HEK293 (cell line): ENCODE data around the gene STX10.
A peak's percentile ranks its signal among the peaks of the same experiment; 100 is the strongest.

Source experiments
- CTCF ChIP-seq: fragments of 450-650 bp; formaldehyde crosslinking; IDR thresholded peaks from 2 replicates; pipeline ENCODE4 v1.5.1; 2016; ENCODE audit warnings: missing biosample characterization, missing genetic modification characterization
- INSM2 ChIP-seq: fragments of 450-650 bp; formaldehyde crosslinking; IDR thresholded peaks from 2 replicates; pipeline ENCODE4 v1.5.1; 2016; ENCODE audit warnings: missing biosample characterization, missing genetic modification characterization
- PRDM4 ChIP-seq: fragments of 450-650 bp; formaldehyde crosslinking; IDR thresholded peaks from 2 replicates; pipeline ENCODE4 v1.5.1; 2017; ENCODE audit warnings: missing biosample characterization, missing genetic modification characterization
- RBAK ChIP-seq: fragments of 450-650 bp; formaldehyde crosslinking; IDR thresholded peaks from 2 replicates; pipeline ENCODE4 v1.5.1; 2016; ENCODE audit warnings: missing biosample characterization, missing genetic modification characterization
- TCF7L2 ChIP-seq: IDR thresholded peaks from 2 replicates; pipeline ENCODE4 v1.6.1; 2011; ENCODE audit warnings: low read depth, mild to moderate bottlenecking, inconsistent platforms, low read length, moderate library complexity, borderline replicate concordance
- TRIM28 ChIP-seq: IDR thresholded peaks from 2 replicates; pipeline ENCODE4 v1.6.1; 2011; ENCODE audit warnings: low read length, control low read depth, borderline replicate concordance
- ZBTB7A ChIP-seq: fragments of 450-650 bp; formaldehyde crosslinking; IDR thresholded peaks from 2 replicates; pipeline ENCODE4 v1.5.1; 2016; ENCODE audit warnings: low read depth, missing biosample characterization, missing genetic modification characterization
- ZNF473 ChIP-seq: fragments of 450-650 bp; formaldehyde crosslinking; IDR thresholded peaks from 2 replicates; pipeline ENCODE4 v1.5.1; 2017; ENCODE audit warnings: missing biosample characterization, missing genetic modification characterization
- ZNF549 ChIP-seq: fragments of 450-650 bp; IDR thresholded peaks from 2 replicates; pipeline ENCODE4 v1.5.1; 2018; ENCODE audit warnings: missing biosample characterization, missing genetic modification characterization, mild to moderate bottlenecking, inconsistent platforms, moderate library complexity

- TF ChIP-seq PRDM4 = no peak
- TF ChIP-seq RBAK (tag by site-specific recombination) = no peak
- no peak for TF ChIP-seq TRIM28
- no peak for TF ChIP-seq ZBTB7A (tag by site-specific recombination)
- TF ChIP-seq CTCF (tag by site-specific recombination) = peak; percentile 93
- TF ChIP-seq INSM2 (tag by site-specific recombination) = no peak
- no peak for TF ChIP-seq ZNF473
- TF ChIP-seq TCF7L2 = no peak
- no peak for TF ChIP-seq ZNF549 (tag by site-specific recombination)
These were observed 3.5 kb upstream of the STX10 start for GRCh38 chr19:13153569-13154240.
